DMS79 (cell line): ENCODE data around the gene ZC3HAV1.
"Not testable (repeated sequence)": the region's sequence is repeated elsewhere in the genome, so short reads cannot be mapped to it uniquely, and the experiment has no call there.

ENCODE experiments used
- DNase-seq: peaks from one replicate; lab custom pipeline; 2025; lab: John Stamatoyannopoulos, UW

The ZC3HAV1 gene

GRCh38 chr7:139086454-139086853 is 23.1 kb downstream of the ZC3HAV1 start:
- no peak for DNase-seq

- DNase-seq, result no peak
Measured at GRCh38 chr7:139084709-139085108, 24.8 kb downstream of the ZC3HAV1 start.

GRCh38 chr7:139081584-139081983 is 27.9 kb downstream of the ZC3HAV1 start:
- no peak for DNase-seq

- DNase-seq, result no peak
Measured at GRCh38 chr7:139080905-139081304, 28.6 kb downstream of the ZC3HAV1 start.

GRCh38 chr7:139079861-139080260 is 29.7 kb downstream of the ZC3HAV1 start:
- DNase-seq, result no peak

- DNase-seq, result no peak
Measured at GRCh38 chr7:139078911-139079310, 30.6 kb downstream of the ZC3HAV1 start.

GRCh38 chr7:139078399-139078798 is 31.1 kb downstream of the ZC3HAV1 start:
- DNase-seq, result no peak

- DNase-seq, result not testable (repeated sequence)
Measured at GRCh38 chr7:139077706-139078105, 31.8 kb downstream of the ZC3HAV1 start.

- no peak for DNase-seq
Measured at GRCh38 chr7:139075871-139076686, 33.4 kb downstream of the ZC3HAV1 start.

GRCh38 chr7:139075031-139075652 is 34.4 kb downstream of the ZC3HAV1 start:
- peak; percentile 11 for DNase-seq

GRCh38 chr7:139072796-139073195 is 36.7 kb downstream of the ZC3HAV1 start:
- no peak for DNase-seq

GRCh38 chr7:139071680-139072079 is 37.8 kb downstream of the ZC3HAV1 start:
- DNase-seq, result no peak

- no peak for DNase-seq
Measured at GRCh38 chr7:139068544-139069399, 40.7 kb downstream of the ZC3HAV1 start.

- DNase-seq, result no peak
Measured at GRCh38 chr7:139066315-139066714, 43.2 kb downstream of the ZC3HAV1 start.

- DNase-seq, result no peak
Measured at GRCh38 chr7:139065323-139065722, 44.2 kb downstream of the ZC3HAV1 start.

GRCh38 chr7:139061416-139061815 is 48.1 kb downstream of the ZC3HAV1 start:
- DNase-seq, result no peak

- DNase-seq, result no peak
Measured at GRCh38 chr7:139060695-139061237, 48.8 kb downstream of the ZC3HAV1 start.

GRCh38 chr7:139059905-139060304 is 49.6 kb downstream of the ZC3HAV1 start:
- no peak for DNase-seq

- DNase-seq, result no peak
Measured at GRCh38 chr7:139058943-139059342, 50.6 kb downstream of the ZC3HAV1 start.

GRCh38 chr7:139055674-139056073 is 53.8 kb downstream of the ZC3HAV1 start:
- no peak for DNase-seq

- not testable (repeated sequence) for DNase-seq
Measured at GRCh38 chr7:139054656-139055055, 54.9 kb downstream of the ZC3HAV1 start.

GRCh38 chr7:139054101-139054500 is 55.4 kb downstream of the ZC3HAV1 start:
- no peak for DNase-seq
